Prostate gland (tissue), 2 donors: ENCODE data around the gene PTDSS2. TPM values are rescaled to one million over a fixed set of nuclear protein-coding genes. Genes with fewer than 3 reads are reported as not detected.

ENCODE experiments used
- DNase-seq: peaks from one replicate; pipeline ENCODE4 v3.0.0-alpha.2; 2019; ENCODE audit warnings: low spot score
- H3K27ac ChIP-seq, 2 donors: fragments of 200-600 bp; sonication (generic); 2 replicates each; pipeline ENCODE4 v1.5.1; 2017 to 2019
- H3K27me3 ChIP-seq: fragments of 200-600 bp; sonication (generic); replicated peaks from 2 replicates; pipeline ENCODE4 v1.5.1; 2019; ENCODE audit not compliant: insufficient read depth
- H3K36me3 ChIP-seq, 2 donors: fragments of 200-600 bp; sonication (generic); 1 replicate in 1 of 2; 2 replicates in 1 of 2; pipeline versions ENCODE4 v1.5.1 to v1.8.1; 2017 to 2019
- H3K4me1 ChIP-seq: fragments of 200-600 bp; sonication (generic); replicated peaks from 2 replicates; pipeline ENCODE4 v1.5.1; 2019
- H3K4me3 ChIP-seq, 2 donors: fragments of 200-600 bp; sonication (generic); 2 replicates each; pipeline ENCODE4 v1.5.1; 2017 to 2019
- H3K9me3 ChIP-seq: fragments of 200-600 bp; sonication (generic); 2 replicates; pipeline ENCODE4 v1.5.1; 2017
- CTCF ChIP-seq, 4 experiments: fragments of 200-600 bp in 2 of 4; fragments of 450-650 bp in 2 of 4; sonication (generic) in 2 of 4; IDR thresholded peaks; 1 replicate in 3 of 4; 2 replicates in 1 of 4; pipeline ENCODE4 v1.5.1; 2016 to 2019; ENCODE audit warnings: antibody characterized with exemption in 4 of 4, mild to moderate bottlenecking in 2 of 4, moderate library complexity in 2 of 4
- POLR2A ChIP-seq: fragments of 450-650 bp; IDR thresholded peaks from one replicate; pipeline ENCODE4 v1.6.1; 2016; ENCODE audit warnings: antibody characterized with exemption, mild to moderate bottlenecking
- POLR2AphosphoS5 ChIP-seq: sonication (generic); formaldehyde crosslinking; IDR thresholded peaks from one replicate; pipeline ENCODE4 v1.6.1; 2017; ENCODE audit warnings: antibody characterized with exemption
- WGBS: methylation state at CpG from one replicate; pipeline ENCODE4 v1.1.5; 2018; 5-methylcytosine and 5-hydroxymethylcytosine counted together
- intact Hi-C: fragments of 100-400 bp; cut with DNase I; formaldehyde crosslinking; loops from one replicate; pipeline ENCODE4 v1.14.2; 2022
- total RNA-seq, 2 donors: library from RNA; depleted of rRNA; stranded (reverse); fragments of >200 nt; gene quantifications; one replicate each; pipeline ENCODE4 v1.1.0, GENCODE V29; 2016

PTDSS2 gene
- total RNA-seq, 2 donors from 2014 or later: 46.3 to 50.3 TPM

- H3K27me3 ChIP-seq: no peaks in the 10 kb centered on the region
- no peak for DNase-seq
- TF ChIP-seq POLR2A: no peak
- TF ChIP-seq POLR2AphosphoS5: no peak
- TF ChIP-seq CTCF (IDR thresholded peaks at IDR 0.05): no peak
- peaks cover 8% of the 10 kb centered on the region for H3K4me1 ChIP-seq
- WGBS: 87% methylated on average over 13 of the region's 15 CpGs
- H3K9me3 ChIP-seq: no peaks in the 10 kb centered on the region
- intact Hi-C loops: no loop called here
- no peak overlapping the region for H3K4me3 ChIP-seq
- no peaks in the 10 kb centered on the region for H3K36me3 ChIP-seq
- H3K27ac ChIP-seq: no peak overlapping the region
These were observed 37.4 kb upstream of the PTDSS2 start for GRCh38 chr11:412641-413119.

- Histone ChIP-seq H3K4me3 (no peak overlapping the region), H3K27me3 (no peaks in the 10 kb centered on the region), H3K9me3 (no peaks in the 10 kb centered on the region), H3K27ac (no peak overlapping the region), H3K36me3 (no peaks in the 10 kb centered on the region), H3K4me1 (peaks cover 8% of the 10 kb centered on the region)
- intact Hi-C loops: no loop called here
- TF ChIP-seq POLR2A (no peak), POLR2AphosphoS5 (no peak), CTCF (IDR thresholded peaks at IDR 0.05) (no peak)
- no peak for DNase-seq
- WGBS: 56% methylated on average over 14 of the region's 14 CpGs
These were observed 36.7 kb upstream of the PTDSS2 start for GRCh38 chr11:413120-414081.

- no peaks in the 10 kb centered on the region for H3K36me3 ChIP-seq
- peaks cover 8% of the 10 kb centered on the region for H3K4me1 ChIP-seq
- no peak for DNase-seq
- no peaks in the 10 kb centered on the region for H3K9me3 ChIP-seq
- H3K27ac ChIP-seq: no peak overlapping the region
- H3K4me3 ChIP-seq: peak overlapping the region in 1 of 2 donors; percentile 7
- 70% methylated on average over 9 of the region's 9 CpGs for WGBS
- TF ChIP-seq POLR2AphosphoS5 (no peak), POLR2A (no peak), CTCF (IDR thresholded peaks at IDR 0.05) (no peak)
- H3K27me3 ChIP-seq: no peaks in the 10 kb centered on the region
- intact Hi-C loops: no loop called here
These were observed 35.7 kb upstream of the PTDSS2 start for GRCh38 chr11:414318-414857.

GRCh38 chr11:415640-416041, 34.4 kb upstream of the PTDSS2 start:
- H3K4me3 ChIP-seq: peak overlapping the region in 1 of 2 donors; percentile 67
- H3K27me3 ChIP-seq: no peaks in the 10 kb centered on the region

More at GRCh38 chr11:415640-416041, 34.4 kb upstream of the PTDSS2 start:
- Histone ChIP-seq H3K27ac (peak overlapping the region in 1 of 2 donors; percentile 83), H3K9me3 (no peaks in the 10 kb centered on the region), H3K36me3 (no peaks in the 10 kb centered on the region), H3K4me1 (peaks cover 8% of the 10 kb centered on the region)
- no peak for DNase-seq
- intact Hi-C loops: no loop called here
- 76% methylated on average over 5 of the region's 5 CpGs for WGBS
- TF ChIP-seq POLR2AphosphoS5: no peak
- TF ChIP-seq CTCF (IDR thresholded peaks at IDR 0.05): no peak
- no peak for TF ChIP-seq POLR2A
